Inflammatory macrophage treated with lipopolysaccharide for 4 hours (primary cell): ENCODE measurements around the gene PPFIBP1.
A peak's percentile ranks its signal among the peaks of the same experiment; 100 is the strongest.
"Not testable (repeated sequence)": the region's sequence is repeated elsewhere in the genome, so short reads cannot be mapped to it uniquely, and the experiment has no call there.

Experiments used
- DNase-seq: peaks from one replicate; pipeline ENCODE4 v3.0.0-alpha.2; 2020

PPFIBP1 gene

DNA sequence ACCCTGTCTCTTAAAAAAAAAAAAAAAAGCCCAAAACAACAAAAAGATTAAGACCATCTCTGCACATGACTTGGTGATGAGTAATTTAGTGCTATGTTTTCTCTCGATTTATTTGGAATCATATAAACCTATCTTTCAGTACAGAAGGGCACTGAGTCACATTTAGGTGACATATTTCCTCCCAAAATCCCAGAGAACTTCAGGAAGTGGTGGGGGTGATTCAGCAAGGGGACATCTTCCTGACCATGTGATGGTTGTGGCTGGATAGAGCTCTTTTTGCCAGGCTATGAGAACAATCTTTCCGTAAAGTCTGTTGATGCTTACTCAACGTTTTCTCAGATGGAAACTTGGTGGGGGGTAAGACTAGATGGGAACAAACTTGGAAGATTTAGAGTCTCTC, 50.0 kb downstream of the PPFIBP1 start:
- no peak for DNase-seq

- no peak for DNase-seq
Measured at GRCh38 chr12:27575090-27575761, 51.2 kb downstream of the PPFIBP1 start.

DNA sequence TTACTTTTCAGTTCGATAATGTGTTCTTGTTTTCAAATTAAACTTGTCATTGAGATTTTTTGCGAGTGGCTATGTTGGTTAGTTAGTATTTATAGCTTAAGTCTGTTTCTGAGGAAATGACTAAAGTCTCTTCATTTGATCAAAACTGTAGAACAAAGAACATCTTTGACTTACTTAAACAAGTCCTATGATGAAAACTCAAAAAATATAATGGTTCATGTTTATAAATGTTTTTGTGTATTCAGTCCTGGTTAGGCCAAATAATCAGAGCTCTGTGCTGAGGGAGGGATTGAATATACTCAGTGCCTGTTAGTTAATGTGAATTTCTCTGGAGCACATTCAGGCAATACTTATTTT, 51.7 kb downstream of the PPFIBP1 start:
- no peak for DNase-seq

- no peak for DNase-seq
Measured at GRCh38 chr12:27576667-27577347, 52.8 kb downstream of the PPFIBP1 start.

- no peak for DNase-seq
Measured at GRCh38 chr12:27577688-27578087, 53.7 kb downstream of the PPFIBP1 start.

GRCh38 chr12:27578689-27579372, 54.8 kb downstream of the PPFIBP1 start:
- DNase-seq: no peak

DNA sequence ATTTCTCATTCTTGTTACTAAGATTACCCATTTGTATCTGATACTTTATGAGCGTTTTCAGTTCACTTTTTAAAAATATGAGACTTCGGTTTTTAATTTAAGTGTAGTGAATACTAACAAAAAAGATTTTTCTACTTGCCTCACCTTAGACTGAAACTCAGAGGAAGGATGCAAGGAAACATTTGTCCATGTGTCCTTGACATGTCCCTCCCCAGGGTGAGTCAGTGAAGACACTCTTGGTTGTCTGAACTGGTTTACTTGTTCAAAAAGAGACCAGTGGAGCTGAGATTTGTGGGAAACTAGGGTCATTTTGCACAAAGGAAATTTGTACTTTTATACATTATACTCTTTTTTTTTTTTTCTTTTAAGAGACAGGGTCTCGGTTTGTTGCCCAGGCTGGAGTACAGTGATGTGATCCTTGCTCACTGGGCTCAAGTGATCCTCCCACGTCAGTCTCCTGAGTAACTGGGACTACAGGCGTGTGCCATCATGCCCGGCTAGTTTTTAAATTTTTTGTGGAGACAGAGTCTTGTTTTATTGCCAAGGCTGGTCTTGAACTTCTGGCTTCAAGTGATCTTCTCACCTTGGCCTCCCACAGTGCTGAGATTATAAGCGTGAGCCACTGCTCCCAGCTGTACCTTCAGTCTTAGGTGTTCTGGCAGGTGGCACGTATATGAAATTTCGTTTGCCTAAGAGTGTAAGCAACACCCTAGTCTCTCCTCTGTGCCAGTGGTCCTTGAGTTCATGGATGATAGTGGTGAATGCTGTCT, 56.7 kb downstream of the PPFIBP1 start:
- no peak for DNase-seq

DNA sequence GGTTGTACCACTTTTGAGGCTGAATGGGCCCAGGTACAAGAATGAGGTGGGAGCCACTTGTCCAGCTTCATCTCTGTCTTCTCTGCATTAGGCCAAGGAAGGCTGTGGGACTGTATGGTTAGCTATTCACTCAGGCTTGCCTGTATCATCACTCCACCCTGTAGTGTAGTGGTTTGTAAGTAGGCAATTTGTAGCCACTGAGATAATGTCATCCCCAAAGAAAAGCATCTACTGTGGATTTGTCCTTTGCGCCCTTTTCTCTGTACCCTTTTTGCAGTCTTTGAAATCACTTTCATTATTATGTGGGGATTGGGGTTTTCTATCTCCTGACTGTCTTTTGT, 57.3 kb downstream of the PPFIBP1 start:
- DNase-seq: not testable (repeated sequence)

- DNase-seq: not testable (repeated sequence)
Measured at GRCh38 chr12:27581833-27582232, 57.8 kb downstream of the PPFIBP1 start.

DNA sequence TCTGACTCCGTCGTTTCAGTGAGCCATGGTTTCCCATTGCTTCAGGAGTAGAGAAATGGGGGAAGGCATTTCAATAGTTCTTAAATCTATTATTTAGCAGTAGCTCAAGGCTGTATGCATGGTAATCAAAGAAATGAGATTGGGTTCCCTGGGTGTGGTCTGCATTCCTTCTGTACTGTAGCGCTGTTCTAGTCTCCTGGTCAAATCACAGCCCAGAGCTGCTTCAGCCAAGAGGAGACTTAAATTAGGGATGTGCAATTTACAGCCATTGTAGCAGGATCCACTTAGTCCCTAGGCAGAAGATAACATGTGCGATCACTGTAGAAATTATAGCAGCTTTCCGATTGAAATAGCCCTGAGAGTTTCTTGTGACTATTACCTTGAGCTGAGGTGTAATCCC, 58.4 kb downstream of the PPFIBP1 start:
- DNase-seq: not testable (repeated sequence)

GRCh38 chr12:27583057-27583797, 59.2 kb downstream of the PPFIBP1 start:
- no peak for DNase-seq

DNA sequence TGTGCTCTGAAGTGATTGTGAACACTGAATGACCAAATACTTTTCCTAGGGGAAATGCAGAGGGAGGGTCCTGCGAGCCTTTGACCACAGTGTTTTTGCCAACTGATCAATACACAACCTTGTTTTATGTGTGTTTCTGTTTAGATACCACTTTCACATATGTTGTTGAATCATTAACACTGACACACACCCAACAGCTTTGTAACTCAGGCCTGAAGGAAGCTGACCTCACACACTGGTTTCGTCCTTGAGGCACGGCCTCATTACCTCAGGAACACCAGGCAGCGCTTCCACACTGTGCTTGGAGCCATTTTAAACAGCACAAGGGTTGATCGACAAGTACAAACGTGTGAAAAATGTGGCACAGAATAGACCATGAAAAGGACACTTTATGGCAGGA, 60.0 kb downstream of the PPFIBP1 start:
- no peak for DNase-seq

DNA sequence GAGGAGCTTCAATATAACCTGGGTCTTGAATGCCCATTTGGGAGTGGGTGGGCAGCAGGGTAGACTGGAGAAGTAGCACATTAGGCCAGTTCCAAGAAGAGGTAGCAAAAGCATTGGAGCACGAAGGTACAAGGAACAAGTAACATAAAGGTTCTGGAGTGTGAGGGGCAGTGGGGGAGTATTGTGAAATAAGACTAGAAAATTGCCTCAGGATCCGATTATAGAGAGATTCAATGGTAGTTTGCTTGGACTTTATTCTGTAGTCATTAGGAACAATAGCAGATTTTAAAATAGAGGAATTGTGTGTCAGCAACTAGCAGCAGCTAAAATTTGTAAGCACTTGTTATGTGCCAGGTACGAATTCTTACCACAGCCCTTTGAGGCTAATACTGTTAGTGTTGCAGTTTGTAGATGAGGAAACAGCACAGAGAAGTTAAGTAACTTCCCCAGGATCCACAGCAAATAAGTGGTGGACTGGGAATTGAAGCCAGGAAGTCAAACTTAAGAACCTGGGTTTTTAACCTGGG, 61.8 kb downstream of the PPFIBP1 start:
- peak; percentile 16 for DNase-seq

DNA sequence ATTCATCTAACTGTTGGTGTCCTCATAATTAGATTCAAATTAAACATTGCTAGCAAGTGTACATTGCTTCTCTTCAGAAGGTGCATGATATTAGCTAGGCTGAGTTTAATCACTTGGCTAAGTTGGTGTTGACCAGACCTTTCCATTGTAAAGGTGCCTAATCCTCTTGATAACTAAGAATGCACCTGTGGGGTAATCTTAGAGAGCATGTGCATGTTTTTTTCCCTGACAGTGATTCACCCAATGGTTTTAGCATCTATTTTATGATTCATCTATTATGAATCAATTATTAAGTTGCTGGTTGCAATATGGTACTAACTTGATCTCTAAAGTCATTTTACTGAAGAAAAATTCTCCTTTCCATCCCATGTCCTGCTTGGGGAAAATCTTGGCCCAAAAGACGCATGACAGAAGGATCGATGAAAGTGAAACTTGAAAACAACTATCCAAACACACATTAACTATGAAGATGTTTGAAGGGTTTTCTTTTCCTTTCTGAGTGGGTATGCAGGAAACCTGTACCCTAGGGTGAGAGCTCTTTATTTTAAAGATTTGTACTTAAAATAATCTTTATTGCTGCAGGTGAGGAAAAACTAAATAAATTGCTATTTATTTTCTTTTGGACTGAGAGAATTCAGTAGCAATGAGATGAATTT, 64.2 kb downstream of the PPFIBP1 start:
- not testable (repeated sequence) for DNase-seq

DNA sequence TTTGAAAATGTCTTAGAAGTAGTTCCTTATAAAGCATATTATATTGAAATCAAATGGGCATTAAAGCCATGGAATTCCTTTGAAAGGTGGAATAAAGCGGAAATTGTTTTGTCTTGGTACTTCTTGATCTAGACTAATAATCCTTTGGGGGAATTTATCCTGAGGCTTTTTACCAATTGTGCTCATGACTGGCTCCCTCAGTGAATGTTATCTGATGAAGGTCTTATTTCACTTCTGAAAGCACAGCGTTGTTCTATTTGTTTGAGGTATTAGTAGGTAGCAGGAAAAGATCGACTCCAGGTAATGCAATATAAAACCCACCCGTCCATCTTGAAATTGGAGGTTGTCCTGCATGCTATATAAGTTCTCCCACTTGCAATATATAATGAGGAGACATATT, 64.8 kb downstream of the PPFIBP1 start:
- no peak for DNase-seq

- DNase-seq: no peak
Measured at GRCh38 chr12:27589419-27589818, 65.4 kb downstream of the PPFIBP1 start.

GRCh38 chr12:27591698-27592097, 67.7 kb downstream of the PPFIBP1 start:
- DNase-seq: not testable (repeated sequence)

- DNase-seq: no peak
Measured at GRCh38 chr12:27592548-27592947, 68.5 kb downstream of the PPFIBP1 start.

DNA sequence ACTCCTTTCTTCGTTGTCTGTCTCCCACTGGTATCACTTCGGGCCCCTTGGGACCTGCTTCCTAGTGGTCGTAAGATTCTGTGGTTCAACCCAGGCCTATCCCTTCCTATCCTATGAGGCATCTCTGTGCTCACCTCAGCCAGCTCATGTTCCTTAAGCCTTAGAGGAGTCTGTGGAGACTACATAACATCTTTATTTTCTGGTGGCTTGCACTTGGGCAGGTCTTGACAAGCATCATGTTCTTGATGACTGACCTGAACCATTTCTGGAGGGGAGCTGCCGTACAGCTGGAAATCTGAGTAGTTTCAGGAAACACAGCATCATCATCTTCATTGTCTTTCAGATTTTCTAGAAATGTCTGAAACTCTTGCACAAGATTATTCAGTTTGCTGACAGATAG, 69.3 kb downstream of the PPFIBP1 start:
- DNase-seq: no peak

GRCh38 chr12:27595231-27595642, 71.2 kb downstream of the PPFIBP1 start:
- DNase-seq: no peak

- not testable (repeated sequence) for DNase-seq
Measured at GRCh38 chr12:27598866-27599265, 74.9 kb downstream of the PPFIBP1 start.
